Neural progenitor cell (in vitro differentiated cells): ENCODE data around the gene ZDHHC13. TPM values are rescaled to one million over a fixed set of nuclear protein-coding genes. Genes with fewer than 3 reads are reported as not detected.

Experiments used
- DNase-seq: peaks from one replicate; pipeline ENCODE4 v3.0.0-alpha.2; 2016; ENCODE audit warnings: low spot score
- H2AFZ ChIP-seq: fragments of 200-600 bp; sonication (generic); replicated peaks from 2 replicates; pipeline ENCODE4 v1.6.1; 2016; ENCODE audit warnings: antibody characterized with exemption
- H3F3A ChIP-seq: fragments of 200-600 bp; sonication (generic); 2 replicates; pipeline ENCODE4 v1.6.1; 2016; ENCODE audit warnings: antibody characterized with exemption, low read depth
- H3K27ac ChIP-seq: fragments of 200-600 bp; sonication (generic); 2 replicates; pipeline ENCODE4 v1.5.1; 2016; ENCODE audit warnings: mild to moderate bottlenecking
- H3K27me3 ChIP-seq: fragments of 200-600 bp; sonication (generic); 2 replicates; pipeline ENCODE4 v1.6.1; 2016; ENCODE audit warnings: mild to moderate bottlenecking, moderate library complexity
- H3K36me3 ChIP-seq: fragments of 200-600 bp; sonication (generic); 2 replicates; pipeline ENCODE4 v1.5.1; 2016
- H3K4me1 ChIP-seq: fragments of 200-600 bp; sonication (generic); 2 replicates; pipeline ENCODE4 v1.6.1; 2016; ENCODE audit warnings: mixed run types
- H3K4me2 ChIP-seq: fragments of 200-600 bp; sonication (generic); 2 replicates; pipeline ENCODE4 v1.6.1; 2016
- H3K4me3 ChIP-seq: fragments of 200-600 bp; sonication (generic); 2 replicates; pipeline ENCODE4 v1.5.1; 2016
- H3K79me2 ChIP-seq: fragments of 200-600 bp; sonication (generic); 2 replicates; pipeline ENCODE4 v1.6.1; 2016; ENCODE audit warnings: low read depth
- H3K9ac ChIP-seq: fragments of 200-600 bp; sonication (generic); 2 replicates; pipeline ENCODE4 v1.6.1; 2016
- H3K9me3 ChIP-seq: fragments of 200-600 bp; sonication (generic); 2 replicates; pipeline ENCODE4 v1.5.1; 2016; ENCODE audit warnings: low read depth
- H4K20me1 ChIP-seq: fragments of 200-600 bp; sonication (generic); 2 replicates; pipeline ENCODE4 v1.6.1; 2016; ENCODE audit warnings: low read depth
- H3K27ac Mint-ChIP-seq: 3 replicates; pipeline ENCODE4 v1.8.0; 2021; ENCODE audit warnings: mixed read lengths
- H3K27me3 Mint-ChIP-seq: 2 replicates; pipeline ENCODE4 v1.8.0; 2022; ENCODE audit warnings: low read depth, mild to moderate bottlenecking, inconsistent platforms, moderate library complexity, mixed read lengths; ENCODE audit not compliant: insufficient read depth
- H3K36me3 Mint-ChIP-seq: 3 replicates; pipeline ENCODE4 v1.8.0; 2021; ENCODE audit warnings: mixed read lengths
- H3K4me1 Mint-ChIP-seq: 3 replicates; pipeline ENCODE4 v1.8.0; 2021; ENCODE audit warnings: mixed read lengths
- H3K4me3 Mint-ChIP-seq: 3 replicates; pipeline ENCODE4 v1.8.0; 2021; ENCODE audit warnings: mild to moderate bottlenecking, moderate library complexity, mixed read lengths
- H3K9me3 Mint-ChIP-seq: 3 replicates; pipeline ENCODE4 v1.8.0; 2020; ENCODE audit warnings: mixed read lengths
- CTCF ChIP-seq: fragments of 200-600 bp; sonication (generic); IDR thresholded peaks from 2 replicates; pipeline ENCODE4 v1.5.1; 2017; ENCODE audit warnings: antibody characterized with exemption, mild to moderate bottlenecking
- EZH2 ChIP-seq: fragments of 200-600 bp; sonication (generic); IDR thresholded peaks from 2 replicates; pipeline ENCODE4 v1.6.1; 2017; ENCODE audit warnings: antibody characterized with exemption, mild to moderate bottlenecking, moderate library complexity
- EZH2phosphoT487 ChIP-seq: fragments of 200-600 bp; sonication (generic); IDR thresholded peaks from 2 replicates; pipeline ENCODE4 v1.6.1; 2017; ENCODE audit warnings: antibody characterized with exemption
- total RNA-seq: library from RNA; depleted of rRNA; stranded (reverse); fragments of >200 nt; gene quantifications from 2 replicates; pipeline ENCODE4 v1.2.3, GENCODE V29; 2015; ENCODE audit warnings: low replicate concordance

The ZDHHC13 gene
- total RNA-seq, 1 donor from 2014 or later = 43.4 TPM

- Mint-ChIP-seq H3K4me1 (no peaks in the 10 kb centered on the region), H3K36me3 (no peaks in the 10 kb centered on the region), H3K27ac (no peak overlapping the region), H3K9me3 (no peaks in the 10 kb centered on the region), H3K27me3 (peaks cover 7% of the 10 kb centered on the region), H3K4me3 (no peak overlapping the region)
- Histone ChIP-seq H3K27ac (no peak overlapping the region), H3K27me3 (no peaks in the 10 kb centered on the region), H2AFZ (no peak overlapping the region), H3K9me3 (no peaks in the 10 kb centered on the region), H4K20me1 (no peaks in the 10 kb centered on the region), H3K4me3 (no peak overlapping the region), H3F3A (no peaks in the 10 kb centered on the region), H3K4me1 (no peaks in the 10 kb centered on the region), H3K4me2 (no peak overlapping the region), H3K9ac (no peak overlapping the region), H3K79me2 (no peaks in the 10 kb centered on the region), H3K36me3 (no peaks in the 10 kb centered on the region)
- no peak for TF ChIP-seq CTCF
- TF ChIP-seq EZH2phosphoT487 = no peak
- TF ChIP-seq EZH2 = no peak
- DNase-seq = no peak
Measured at GRCh38 chr11:19077965-19078364, 39.0 kb upstream of the ZDHHC13 start.

- Mint-ChIP-seq H3K4me1 (no peaks in the 10 kb centered on the region), H3K27ac (no peak overlapping the region)
Measured at GRCh38 chr11:19079643-19080440, 37.1 kb upstream of the ZDHHC13 start.

DNA sequence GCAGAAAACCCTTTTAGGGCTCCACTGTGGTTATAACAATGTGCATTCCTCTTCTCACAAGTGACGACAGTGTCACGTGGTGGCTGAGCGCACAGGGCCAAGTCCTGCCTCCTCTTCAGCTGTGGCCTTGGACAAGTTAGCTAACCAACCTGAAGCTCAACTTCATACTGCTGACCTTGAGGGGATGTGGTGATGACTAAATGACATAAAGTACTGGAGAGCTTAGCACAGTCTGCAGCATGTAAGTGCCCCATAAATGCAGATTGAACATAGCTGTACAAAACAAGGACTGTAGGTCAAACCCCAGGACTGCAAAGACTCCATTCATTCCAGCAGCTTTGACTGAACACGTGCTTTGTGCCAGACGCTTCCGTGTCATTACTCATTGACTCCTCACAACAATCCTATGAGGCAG is 36.4 kb upstream of the ZDHHC13 start:
- H3K27ac Mint-ChIP-seq = no peak overlapping the region
- H3K4me2 ChIP-seq = no peak overlapping the region

More at GRCh38 chr11:19079643-19080440, 37.1 kb upstream of the ZDHHC13 start:
- Histone ChIP-seq H3F3A (no peaks in the 10 kb centered on the region), H3K36me3 (no peaks in the 10 kb centered on the region), H2AFZ (no peak overlapping the region), H3K79me2 (no peaks in the 10 kb centered on the region), H3K4me2 (no peak overlapping the region), H3K4me1 (no peaks in the 10 kb centered on the region), H4K20me1 (no peaks in the 10 kb centered on the region), H3K4me3 (no peak overlapping the region), H3K9me3 (no peaks in the 10 kb centered on the region), H3K27me3 (no peaks in the 10 kb centered on the region), H3K9ac (no peak overlapping the region), H3K27ac (no peak overlapping the region)
- Mint-ChIP-seq H3K27me3 (peaks cover 6% of the 10 kb centered on the region), H3K4me3 (no peak overlapping the region), H3K36me3 (no peaks in the 10 kb centered on the region), H3K9me3 (no peaks in the 10 kb centered on the region)
- TF ChIP-seq CTCF = no peak
- no peak for TF ChIP-seq EZH2phosphoT487
- no peak for TF ChIP-seq EZH2
- no peak for DNase-seq

More for the DNA sequence above, 36.4 kb upstream of the ZDHHC13 start:
- H4K20me1 ChIP-seq = no peaks in the 10 kb centered on the region
- H3K79me2 ChIP-seq = no peaks in the 10 kb centered on the region
- no peaks in the 10 kb centered on the region for H3K9me3 Mint-ChIP-seq
- TF ChIP-seq EZH2 = no peak
- no peak for TF ChIP-seq EZH2phosphoT487
- no peak for TF ChIP-seq CTCF
- H3F3A ChIP-seq = no peaks in the 10 kb centered on the region
- no peak for DNase-seq
- H3K9ac ChIP-seq = no peak overlapping the region
- no peak overlapping the region for H3K27ac ChIP-seq
- H3K4me3 ChIP-seq = no peak overlapping the region
- no peaks in the 10 kb centered on the region for H3K4me1 Mint-ChIP-seq
- peaks cover 6% of the 10 kb centered on the region for H3K27me3 Mint-ChIP-seq
- no peaks in the 10 kb centered on the region for H3K27me3 ChIP-seq
- H3K36me3 ChIP-seq = no peaks in the 10 kb centered on the region
- no peaks in the 10 kb centered on the region for H3K4me1 ChIP-seq
- H3K9me3 ChIP-seq = no peaks in the 10 kb centered on the region
- no peak overlapping the region for H2AFZ ChIP-seq
- H3K36me3 Mint-ChIP-seq = no peaks in the 10 kb centered on the region
- H3K4me3 Mint-ChIP-seq = no peak overlapping the region
